ENCODE data around the gene TJP2.
A peak's percentile ranks its signal among the peaks of the same experiment; 100 is the strongest.

TJP2 gene

DNA sequence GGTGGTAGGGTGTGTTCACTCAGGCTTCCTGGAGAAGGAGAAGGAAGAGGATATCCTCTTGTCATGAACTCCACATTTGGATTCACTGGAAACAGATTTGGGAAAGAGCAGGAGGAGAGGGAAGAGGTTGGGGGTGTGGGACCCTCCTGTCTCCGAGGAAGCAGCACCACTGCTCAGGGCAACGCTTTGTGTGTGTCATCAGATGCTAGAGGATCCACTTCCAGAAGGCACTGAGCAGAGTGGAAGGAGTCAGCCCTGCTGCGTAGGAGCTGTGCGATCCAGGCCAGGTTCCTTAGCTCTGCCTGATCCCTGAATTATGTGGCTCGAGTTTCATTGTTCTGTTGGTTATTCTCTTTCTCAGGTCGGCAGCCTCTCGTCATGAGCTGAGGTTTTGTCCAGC, 37.3 kb upstream of the TJP2 start:
- TF ChIP-seq, protein P1, sequence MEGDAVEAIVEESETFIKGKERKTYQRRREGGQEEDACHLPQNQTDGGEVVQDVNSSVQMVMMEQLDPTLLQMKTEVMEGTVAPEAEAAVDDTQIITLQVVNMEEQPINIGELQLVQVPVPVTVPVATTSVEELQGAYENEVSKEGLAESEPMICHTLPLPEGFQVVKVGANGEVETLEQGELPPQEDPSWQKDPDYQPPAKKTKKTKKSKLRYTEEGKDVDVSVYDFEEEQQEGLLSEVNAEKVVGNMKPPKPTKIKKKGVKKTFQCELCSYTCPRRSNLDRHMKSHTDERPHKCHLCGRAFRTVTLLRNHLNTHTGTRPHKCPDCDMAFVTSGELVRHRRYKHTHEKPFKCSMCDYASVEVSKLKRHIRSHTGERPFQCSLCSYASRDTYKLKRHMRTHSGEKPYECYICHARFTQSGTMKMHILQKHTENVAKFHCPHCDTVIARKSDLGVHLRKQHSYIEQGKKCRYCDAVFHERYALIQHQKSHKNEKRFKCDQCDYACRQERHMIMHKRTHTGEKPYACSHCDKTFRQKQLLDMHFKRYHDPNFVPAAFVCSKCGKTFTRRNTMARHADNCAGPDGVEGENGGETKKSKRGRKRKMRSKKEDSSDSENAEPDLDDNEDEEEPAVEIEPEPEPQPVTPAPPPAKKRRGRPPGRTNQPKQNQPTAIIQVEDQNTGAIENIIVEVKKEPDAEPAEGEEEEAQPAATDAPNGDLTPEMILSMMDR (IDR thresholded peaks at IDR 0.05; ENCODE audit: insufficient read depth, low read depth, low read length, missing control alignments), result no peak
- no peak overlapping the region for H3K4me3 ChIP-seq (ENCODE audit: low read length)
- DNase-seq (ENCODE audit: low read depth), result no peak

DNA sequence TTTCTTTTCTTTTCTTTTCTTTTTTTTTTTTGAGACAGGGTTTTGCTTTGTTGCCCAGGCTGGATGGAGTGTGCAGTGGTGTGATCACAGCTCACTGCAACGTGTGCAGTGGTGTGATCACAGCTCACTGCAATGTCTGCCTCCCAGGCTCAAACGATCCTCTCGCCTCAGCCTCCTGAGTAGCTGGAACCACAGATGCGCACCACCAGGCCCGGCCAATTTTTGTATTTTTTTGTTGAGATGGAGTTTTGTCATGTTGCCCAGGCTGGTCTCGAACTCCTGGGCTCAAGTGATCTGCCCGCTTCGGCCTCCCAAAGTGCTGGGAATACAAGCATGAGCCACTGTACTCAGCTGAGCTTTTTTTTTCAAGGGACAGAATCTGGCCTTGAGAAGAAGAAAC, 36.8 kb upstream of the TJP2 start:
- TF ChIP-seq, protein P1 (IDR thresholded peaks at IDR 0.05; ENCODE audit: insufficient read depth, low read depth, low read length, missing control alignments), result no peak
- DNase-seq (ENCODE audit: low read depth), result no peak
- H3K4me3 ChIP-seq (ENCODE audit: low read length), result no peak overlapping the region

DNA sequence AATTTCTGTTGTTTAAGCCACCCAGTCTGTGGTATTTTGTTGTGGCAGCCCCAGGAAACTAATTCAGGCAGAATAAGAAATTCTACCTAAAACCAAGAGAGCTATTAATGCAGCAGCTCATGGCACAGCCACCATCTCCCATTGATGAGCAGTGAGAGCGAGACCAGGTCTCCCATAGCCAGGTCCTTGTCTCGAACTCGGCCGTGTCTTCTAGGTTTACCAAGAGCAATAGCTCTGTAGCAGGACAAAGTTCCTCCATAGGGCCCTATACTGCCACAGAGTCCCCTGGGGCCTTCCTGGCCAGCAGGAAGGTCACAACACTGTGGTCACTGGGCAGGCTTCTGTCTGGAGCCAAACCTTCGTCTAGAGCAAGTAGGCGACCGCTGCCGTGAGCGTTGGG, 34.5 kb upstream of the TJP2 start:
- DNase-seq (ENCODE audit: low read depth), result no peak
- TF ChIP-seq, protein P1 (IDR thresholded peaks at IDR 0.05; ENCODE audit: insufficient read depth, low read depth, low read length, missing control alignments), result no peak
- H3K4me3 ChIP-seq (ENCODE audit: low read length), result no peak overlapping the region

DNA sequence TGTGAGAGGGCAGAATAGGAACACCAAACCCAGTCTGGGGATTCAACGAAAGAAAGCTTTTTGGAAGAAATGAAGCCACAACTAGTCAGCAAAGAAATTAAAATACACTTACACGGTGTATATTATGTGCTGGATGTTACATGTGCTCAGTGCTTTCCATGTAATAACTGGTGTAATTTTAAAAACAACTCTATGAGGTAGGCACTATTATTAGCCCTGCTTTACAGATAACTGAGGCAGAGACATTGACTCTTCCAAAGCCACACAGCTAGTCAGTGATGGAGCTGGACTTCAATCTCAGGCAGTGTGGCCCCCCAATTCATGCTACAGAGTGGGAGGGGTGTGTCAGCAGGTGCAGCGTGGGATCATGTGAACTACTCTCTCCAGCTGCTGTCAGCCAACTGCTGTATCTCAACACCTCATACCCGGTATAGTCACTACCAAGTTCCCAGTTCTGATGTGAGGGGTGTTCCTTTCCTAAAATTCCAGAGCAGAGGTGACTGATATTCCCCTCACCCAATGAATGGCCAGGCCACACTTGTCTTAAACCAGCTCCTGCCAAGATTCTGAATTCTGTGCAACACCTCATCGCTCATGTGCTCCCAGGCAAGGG, 33.8 kb upstream of the TJP2 start:
- no peak overlapping the region for H3K4me3 ChIP-seq (ENCODE audit: low read length)
- no peak for DNase-seq (ENCODE audit: low read depth)
- TF ChIP-seq, protein P1 (IDR thresholded peaks at IDR 0.05; ENCODE audit: insufficient read depth, low read depth, low read length, missing control alignments), result no peak

DNA sequence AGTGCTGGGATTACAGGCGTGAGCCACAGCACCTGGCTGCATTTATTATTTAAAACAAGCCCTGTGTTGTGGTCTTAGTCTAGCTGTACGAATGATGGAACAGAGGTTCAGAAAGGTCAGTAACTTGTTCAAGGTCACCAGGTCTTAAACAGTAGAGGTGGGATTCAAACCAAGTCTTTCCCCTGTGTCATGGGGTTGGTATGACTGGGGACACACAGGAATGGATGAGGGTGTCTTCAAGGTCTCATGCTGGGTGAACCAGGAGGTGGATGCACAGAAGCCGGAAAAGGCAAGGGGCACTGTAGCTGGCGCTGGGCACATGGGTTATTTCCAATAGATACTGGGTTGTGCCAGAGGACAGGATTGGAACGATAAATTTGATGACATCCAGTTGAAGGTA, 32.2 kb upstream of the TJP2 start:
- no peak for DNase-seq (ENCODE audit: low read depth)
- no peak overlapping the region for H3K4me3 ChIP-seq (ENCODE audit: low read length)
- TF ChIP-seq, protein P1 (IDR thresholded peaks at IDR 0.05; ENCODE audit: insufficient read depth, low read depth, low read length, missing control alignments), result no peak

DNA sequence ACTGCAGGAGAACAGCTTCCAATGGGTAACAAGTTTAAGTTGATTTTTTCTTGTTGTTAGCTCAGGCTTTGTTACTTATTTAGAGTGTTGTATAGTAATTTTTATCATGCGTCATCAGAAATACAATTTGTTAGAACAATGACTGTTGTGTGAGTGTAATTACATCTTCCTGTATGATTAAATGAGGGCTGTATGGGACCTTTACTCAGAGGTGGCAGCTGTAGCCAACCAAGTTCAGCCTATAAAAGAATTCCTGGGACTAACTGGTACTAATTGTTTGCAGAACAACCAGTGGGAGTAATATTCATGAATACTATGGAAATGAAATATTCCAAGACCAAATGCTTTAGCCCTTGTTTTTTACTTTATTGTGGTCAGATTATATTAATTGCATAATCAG, 30.8 kb upstream of the TJP2 start:
- H3K4me3 ChIP-seq (ENCODE audit: low read length), result no peak overlapping the region
- DNase-seq (ENCODE audit: low read depth), result peak; percentile 34
- TF ChIP-seq, protein P1 (IDR thresholded peaks at IDR 0.05; ENCODE audit: insufficient read depth, low read depth, low read length, missing control alignments), result no peak

DNA sequence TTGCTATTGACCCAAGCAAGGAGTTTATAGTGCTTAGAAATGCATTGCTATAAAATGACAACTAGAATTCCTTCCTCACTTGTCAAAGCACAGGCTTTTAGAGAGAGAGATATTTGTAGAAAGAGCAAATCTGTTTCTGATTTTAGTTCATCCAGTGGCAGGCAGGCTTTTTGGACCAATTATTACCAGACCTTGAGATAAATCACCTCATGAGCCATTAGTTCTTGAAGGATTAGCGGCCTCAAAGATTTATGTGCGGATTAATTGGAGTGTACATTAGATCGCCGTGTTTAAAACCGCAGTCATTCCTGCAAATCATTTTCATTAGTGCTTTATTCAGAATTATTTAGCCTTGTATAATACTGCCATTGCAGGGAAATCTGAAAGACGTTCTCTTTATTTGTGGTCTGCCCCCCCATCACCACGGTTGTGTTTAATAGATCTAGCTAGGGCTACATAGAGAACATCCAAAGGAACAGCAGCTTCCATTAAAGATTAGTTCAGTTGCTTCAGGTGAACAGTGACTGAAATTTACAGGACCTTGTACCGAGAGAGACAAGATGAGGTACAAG, 28.8 kb upstream of the TJP2 start:
- DNase-seq (ENCODE audit: low read depth), result no peak
- H3K4me3 ChIP-seq (ENCODE audit: low read length), result no peak overlapping the region
- TF ChIP-seq, protein P1 (IDR thresholded peaks at IDR 0.05; ENCODE audit: insufficient read depth, low read depth, low read length, missing control alignments), result no peak

All from epithelial cell of esophagus (primary cell).